GM12891 (cell line): ENCODE results near the gene SFTA2.

ENCODE experiments used
- POLR2A ChIP-seq: IDR thresholded peaks from 2 replicates; pipeline ENCODE4 v1.6.1; 2011; ENCODE audit warnings: low read depth, low read length, control low read depth
- POLR2AphosphoS5 ChIP-seq: IDR thresholded peaks from 2 replicates; pipeline ENCODE4 v1.6.1; 2011; ENCODE audit warnings: low read depth, low read length, control low read depth

DNA sequence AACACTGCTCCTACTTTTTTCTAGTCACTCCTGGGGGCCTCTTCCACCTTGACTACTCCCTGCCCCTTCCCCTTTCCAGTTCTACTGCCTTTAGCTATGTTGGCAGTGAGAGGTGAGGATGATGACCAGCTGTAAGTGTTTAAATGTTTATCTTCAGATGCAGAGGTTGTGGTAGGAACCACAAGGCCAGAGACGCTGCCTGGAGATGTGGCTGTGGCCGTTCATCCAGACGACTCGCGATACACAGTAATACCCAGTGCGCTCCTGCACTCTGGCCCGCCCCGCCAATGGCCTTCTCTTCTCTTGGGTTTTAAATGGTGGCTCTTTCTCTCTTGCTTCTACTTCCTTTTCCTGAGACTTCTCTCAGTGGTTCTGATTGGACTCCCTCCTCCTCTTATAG is 13.3 kb downstream of the SFTA2 start:
- TF ChIP-seq POLR2A = no peak
- no peak for TF ChIP-seq POLR2AphosphoS5
